ENCODE results near the gene CPNE9.

Gene CPNE9

DNA sequence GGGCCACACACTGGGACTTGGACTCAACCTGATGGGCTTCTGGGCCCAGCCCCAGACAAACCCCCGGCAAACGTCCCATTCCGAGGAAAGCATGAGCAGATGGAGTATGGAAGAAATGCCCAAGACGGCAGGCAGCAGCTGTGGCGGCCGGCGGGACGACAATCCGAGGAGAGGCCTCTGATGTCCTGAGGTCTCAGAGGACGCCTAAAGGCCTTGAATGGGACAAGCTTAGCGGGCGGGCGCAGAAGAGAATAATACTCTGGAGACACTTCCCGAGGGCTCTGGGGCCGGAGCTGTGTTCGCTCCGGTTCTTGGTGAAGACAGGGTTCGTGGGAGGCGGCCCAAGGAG lies 45.6 kb downstream of the CPNE9 start:
- no peak for DNase-seq
- Histone ChIP-seq H3K9me2 (replicated peaks; ENCODE audit: insufficient read depth, low read length) (no peaks in the 10 kb centered on the region), H2AFZ (ENCODE audit: low read length) (peak overlapping the region; percentile 79), H3K36me3 (replicated peaks; ENCODE audit: insufficient read depth, low read length) (peaks cover 3% of the 10 kb centered on the region), H3K4me1 (ENCODE audit: low read length) (peaks cover 6% of the 10 kb centered on the region), H3F3A (ENCODE audit: insufficient read depth, low read length) (peaks cover 18% of the 10 kb centered on the region), H4K20me1 (ENCODE audit: insufficient read depth, low read length) (no peaks in the 10 kb centered on the region), H3K27me3 (replicated peaks; ENCODE audit: insufficient read depth, low read length) (no peaks in the 10 kb centered on the region), H3K9ac (ENCODE audit: low read length) (peak overlapping the region; percentile 65; the same call in 1 of the 2 replicates), H3K9me3 (replicated peaks; ENCODE audit: insufficient read depth, low read length) (no peaks in the 10 kb centered on the region), H3K4me3 (ENCODE audit: low read length) (peak overlapping the region; percentile 96), H3K79me2 (ENCODE audit: low read length) (peaks cover 20% of the 10 kb centered on the region), H3K27ac (ENCODE audit: low read length) (peak overlapping the region; percentile 83; the same call in 1 of the 2 replicates), H3K4me2 (ENCODE audit: low read depth, low read length) (peak overlapping the region; percentile 92)
- TF ChIP-seq EZH2phosphoT487 (IDR thresholded peaks at IDR 0.05; ENCODE audit: low read length) (no peak), EZH2 (optimal IDR thresholded peaks at IDR 0.05; ENCODE audit: low read depth, low read length) (no peak)
- TF ChIP-seq, protein P1, sequence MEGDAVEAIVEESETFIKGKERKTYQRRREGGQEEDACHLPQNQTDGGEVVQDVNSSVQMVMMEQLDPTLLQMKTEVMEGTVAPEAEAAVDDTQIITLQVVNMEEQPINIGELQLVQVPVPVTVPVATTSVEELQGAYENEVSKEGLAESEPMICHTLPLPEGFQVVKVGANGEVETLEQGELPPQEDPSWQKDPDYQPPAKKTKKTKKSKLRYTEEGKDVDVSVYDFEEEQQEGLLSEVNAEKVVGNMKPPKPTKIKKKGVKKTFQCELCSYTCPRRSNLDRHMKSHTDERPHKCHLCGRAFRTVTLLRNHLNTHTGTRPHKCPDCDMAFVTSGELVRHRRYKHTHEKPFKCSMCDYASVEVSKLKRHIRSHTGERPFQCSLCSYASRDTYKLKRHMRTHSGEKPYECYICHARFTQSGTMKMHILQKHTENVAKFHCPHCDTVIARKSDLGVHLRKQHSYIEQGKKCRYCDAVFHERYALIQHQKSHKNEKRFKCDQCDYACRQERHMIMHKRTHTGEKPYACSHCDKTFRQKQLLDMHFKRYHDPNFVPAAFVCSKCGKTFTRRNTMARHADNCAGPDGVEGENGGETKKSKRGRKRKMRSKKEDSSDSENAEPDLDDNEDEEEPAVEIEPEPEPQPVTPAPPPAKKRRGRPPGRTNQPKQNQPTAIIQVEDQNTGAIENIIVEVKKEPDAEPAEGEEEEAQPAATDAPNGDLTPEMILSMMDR (IDR thresholded peaks at IDR 0.05; ENCODE audit: low read length): no peak

DNA sequence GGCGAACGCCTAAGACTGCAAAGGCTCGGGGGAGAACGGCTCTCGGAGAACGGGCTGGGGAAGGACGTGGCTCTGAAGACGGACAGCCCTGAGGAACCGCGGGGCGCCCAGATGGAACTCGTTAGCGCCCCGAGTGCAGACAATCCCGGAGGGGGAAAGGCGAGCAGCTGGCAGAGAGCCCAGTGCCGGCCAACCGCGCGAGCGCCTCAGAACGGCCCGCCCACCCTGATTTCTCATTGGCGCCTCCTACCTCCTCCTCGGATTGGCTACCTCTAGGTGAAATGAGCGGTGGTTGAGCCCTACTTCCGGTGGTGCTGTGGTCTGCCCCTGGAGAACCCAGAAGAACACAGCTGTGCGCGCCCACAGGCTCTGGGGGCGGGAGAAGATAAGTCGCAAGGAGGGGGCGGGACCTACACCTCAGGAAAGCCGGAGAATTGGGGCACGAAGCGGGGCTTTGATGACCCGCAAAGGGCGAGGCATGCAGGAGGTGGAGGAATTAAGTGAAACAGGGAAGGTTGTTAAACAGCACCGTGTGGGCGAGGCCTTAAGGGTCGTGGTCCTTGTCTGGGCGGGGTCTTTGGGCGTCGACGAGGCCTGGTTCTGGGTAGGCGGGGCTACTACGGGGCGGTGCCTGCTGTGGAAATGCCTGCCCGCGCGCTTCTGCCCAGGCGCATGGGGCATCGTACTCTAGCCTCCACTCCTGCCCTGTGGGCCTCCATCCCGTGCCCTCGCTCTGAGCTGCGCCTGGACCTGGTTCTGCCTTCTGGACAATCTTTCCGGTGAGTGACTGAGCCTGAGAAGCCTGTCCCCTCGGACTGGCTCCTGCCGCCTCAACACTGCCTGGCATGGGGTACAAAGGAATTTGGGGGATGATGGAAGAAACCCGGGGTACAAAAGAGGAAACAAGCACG lies 46.3 kb downstream of the CPNE9 start, which contains the start of gene OGG1:
Gene OGG1, plus strand, starts transcription at position 308 of the 911 bp plus-strand sequence. Its CDS starts 335 bp downstream, at position 643.
- TF ChIP-seq, protein P1 (IDR thresholded peaks at IDR 0.05; ENCODE audit: low read length): no peak; the same call in 1 of the 2 replicates
- TF ChIP-seq EZH2 (optimal IDR thresholded peaks at IDR 0.05; ENCODE audit: low read depth, low read length) (no peak), EZH2phosphoT487 (IDR thresholded peaks at IDR 0.05; ENCODE audit: low read length) (no peak)
- Histone ChIP-seq H3K79me2 (ENCODE audit: low read length) (peaks cover 20% of the 10 kb centered on the region), H3K9me3 (replicated peaks; ENCODE audit: insufficient read depth, low read length) (no peaks in the 10 kb centered on the region), H3K9ac (ENCODE audit: low read length) (peak within 1 kb of the TSS; percentile 77), H3K4me2 (ENCODE audit: low read depth, low read length) (peak within 1 kb of the TSS; percentile 99), H4K20me1 (ENCODE audit: insufficient read depth, low read length) (no peaks in the 10 kb centered on the region), H3K27ac (ENCODE audit: low read length) (peak within 1 kb of the TSS; percentile 83), H3K36me3 (replicated peaks; ENCODE audit: insufficient read depth, low read length) (peaks cover 3% of the 10 kb centered on the region), H3F3A (ENCODE audit: insufficient read depth, low read length) (peaks cover 18% of the 10 kb centered on the region), H3K27me3 (replicated peaks; ENCODE audit: insufficient read depth, low read length) (no peaks in the 10 kb centered on the region), H2AFZ (ENCODE audit: low read length) (peak within 1 kb of the TSS; percentile 99), H3K9me2 (replicated peaks; ENCODE audit: insufficient read depth, low read length) (no peaks in the 10 kb centered on the region), H3K4me3 (ENCODE audit: low read length) (peak within 1 kb of the TSS; percentile 96), H3K4me1 (ENCODE audit: low read length) (peaks cover 6% of the 10 kb centered on the region)
- DNase-seq: peak; percentile 99

DNA sequence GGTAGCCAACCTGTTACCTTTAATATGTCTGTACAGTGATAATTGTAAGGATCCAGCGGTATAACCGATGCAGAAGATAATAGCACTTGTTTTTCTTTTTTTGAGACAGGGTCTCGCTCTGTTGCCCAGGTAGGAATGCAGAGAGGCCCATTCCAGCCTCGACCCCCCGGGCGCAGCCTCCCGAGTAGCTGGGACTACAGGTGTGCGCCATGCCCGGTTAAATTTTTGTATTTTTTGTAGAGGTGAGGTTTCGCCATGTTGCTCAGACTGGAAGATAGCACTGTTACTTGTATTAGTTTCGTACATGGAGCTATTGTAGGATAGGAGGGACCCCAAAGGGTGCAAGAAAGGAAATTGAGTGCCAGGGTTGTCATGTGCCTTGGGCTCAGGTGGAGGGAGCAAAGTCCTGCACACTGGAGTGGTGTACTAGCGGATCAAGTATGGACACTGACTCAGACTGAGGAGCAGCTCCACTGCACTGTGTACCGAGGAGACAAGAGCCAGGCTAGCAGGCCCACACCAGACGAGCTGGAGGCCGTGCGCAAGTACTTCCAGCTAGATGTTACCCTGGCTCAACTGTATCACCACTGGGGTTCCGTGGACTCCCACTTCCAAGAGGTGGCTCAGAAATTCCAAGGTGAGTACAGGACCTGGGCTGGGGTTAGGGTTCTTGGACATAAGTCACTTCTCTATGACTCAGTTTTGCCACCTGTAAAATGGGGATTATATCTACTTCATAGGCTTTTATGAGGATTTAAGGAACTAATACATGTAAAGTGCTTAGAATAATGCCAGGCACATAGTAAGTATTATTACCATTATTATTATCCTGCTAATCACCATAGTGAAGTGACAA lies 47.2 kb downstream of the CPNE9 start:
- peak overlapping the region; percentile 99 for H3K4me2 ChIP-seq (ENCODE audit: low read depth, low read length)
- no peaks in the 10 kb centered on the region for H3K9me3 ChIP-seq (replicated peaks; ENCODE audit: insufficient read depth, low read length)
- peaks cover 18% of the 10 kb centered on the region for H3F3A ChIP-seq (ENCODE audit: insufficient read depth, low read length)
- H3K36me3 ChIP-seq (replicated peaks; ENCODE audit: insufficient read depth, low read length): peaks cover 3% of the 10 kb centered on the region
- no peaks in the 10 kb centered on the region for H3K27me3 ChIP-seq (replicated peaks; ENCODE audit: insufficient read depth, low read length)
- no peaks in the 10 kb centered on the region for H3K9me2 ChIP-seq (replicated peaks; ENCODE audit: insufficient read depth, low read length)
- H3K4me3 ChIP-seq (ENCODE audit: low read length): peak overlapping the region; percentile 96
- no peak for DNase-seq
- H3K79me2 ChIP-seq (ENCODE audit: low read length): peaks cover 20% of the 10 kb centered on the region
- peak overlapping the region; percentile 83; the same call in 1 of the 2 replicates for H3K27ac ChIP-seq (ENCODE audit: low read length)
- H2AFZ ChIP-seq (ENCODE audit: low read length): peak overlapping the region; percentile 99
- H4K20me1 ChIP-seq (ENCODE audit: insufficient read depth, low read length): no peaks in the 10 kb centered on the region
- H3K9ac ChIP-seq (ENCODE audit: low read length): peak overlapping the region; percentile 77
- TF ChIP-seq, protein P1 (IDR thresholded peaks at IDR 0.05; ENCODE audit: low read length): no peak
- no peak for TF ChIP-seq EZH2phosphoT487 (IDR thresholded peaks at IDR 0.05; ENCODE audit: low read length)
- H3K4me1 ChIP-seq (ENCODE audit: low read length): peaks cover 6% of the 10 kb centered on the region

Measured in MM.1S (cell line).